IMR-90 (cell line): Measurements from ENCODE around the gene MOB1A. TPM values are rescaled to one million over a fixed set of nuclear protein-coding genes. Genes with fewer than 3 reads are reported as not detected.

ENCODE experiments used
- ATAC-seq: fragments of 200-7000 bp; cut with Tn5 transposase; 2 replicates; pipeline ENCODE4 v1.9.1; 2020; ENCODE audit warnings: low read depth, mild to moderate bottlenecking, moderate library complexity
- BruUV-seq: library from RNA; stranded (reverse); fragments of 400-500 nt; replicated peaks from 2 replicates; lab custom pipeline; 2021; lab: Mats Ljungman, UMichigan
- CTCF ChIA-PET: fragments of 300-600 bp; formaldehyde crosslinking; extraction: SDS; loops from one replicate; lab custom pipeline; 2021; ENCODE audit warnings: antibody characterized with exemption; lab: Yijun Ruan, JAX
- POLR2A ChIA-PET: fragments of 300-600 bp; sonication (Branson Sonifier 250); formaldehyde crosslinking; loops from one replicate; lab custom pipeline; 2022; ENCODE audit warnings: antibody characterized with exemption; ENCODE audit not compliant: unreplicated experiment; lab: Charles Lee
- DNase-seq: peaks from one replicate; pipeline ENCODE4 v3.0.0; 2013
- H2AFZ ChIP-seq: replicated peaks from 2 replicates; pipeline ENCODE3; 2013; ENCODE audit warnings: low read length, mild to moderate bottlenecking; ENCODE audit not compliant: poor library complexity
- H2AK5ac ChIP-seq: 2 replicates; pipeline ENCODE4 v1.6.1; 2013; ENCODE audit warnings: low read depth, low read length, inconsistent platforms
- H2AK9ac ChIP-seq: replicated peaks from 2 replicates; pipeline ENCODE3; 2013; ENCODE audit warnings: mild to moderate bottlenecking, low read depth, low read length, moderate library complexity; ENCODE audit not compliant: poor library complexity
- H2BK120ac ChIP-seq: 2 replicates; pipeline ENCODE4 v1.6.1; 2013; ENCODE audit warnings: low read depth, low read length, inconsistent platforms
- H2BK15ac ChIP-seq: 3 replicates; pipeline ENCODE4 v1.6.1; 2013; ENCODE audit warnings: low read depth, low read length, inconsistent platforms
- H2BK20ac ChIP-seq: 2 replicates; pipeline ENCODE4 v1.6.1; 2013; ENCODE audit warnings: low read depth, mild to moderate bottlenecking, inconsistent platforms, low read length, moderate library complexity
- H2BK5ac ChIP-seq: 2 replicates; pipeline ENCODE4 v1.6.1; 2013; ENCODE audit warnings: mild to moderate bottlenecking, low read depth, low read length, inconsistent platforms; ENCODE audit not compliant: poor library complexity, severe bottlenecking
- H3K14ac ChIP-seq: replicated peaks from 2 replicates; pipeline ENCODE4 v1.6.1; 2013; ENCODE audit warnings: low read depth, low read length, inconsistent platforms
- H3K18ac ChIP-seq: 2 replicates; pipeline ENCODE4 v1.6.1; 2013; ENCODE audit warnings: low read depth, low read length, control low read depth
- H3K23ac ChIP-seq: 2 replicates; pipeline ENCODE4 v1.6.1; 2013; ENCODE audit warnings: low read depth, low read length, inconsistent platforms
- H3K27ac ChIP-seq: 2 replicates; pipeline ENCODE4 v1.5.1; 2013; ENCODE audit warnings: mild to moderate bottlenecking, control low read depth, low read length; ENCODE audit not compliant: insufficient read depth
- H3K27me3 ChIP-seq: 2 replicates; pipeline ENCODE4 v1.6.1; 2013; ENCODE audit warnings: low read length; ENCODE audit not compliant: control insufficient read depth, insufficient read depth
- H3K36me3 ChIP-seq: 2 replicates; pipeline ENCODE4 v1.6.1; 2013; ENCODE audit warnings: low read length, mixed read lengths; ENCODE audit not compliant: control insufficient read depth, insufficient read depth
- H3K4ac ChIP-seq: 2 replicates; pipeline ENCODE4 v1.6.1; 2013; ENCODE audit warnings: low read depth, low read length, inconsistent platforms
- H3K4me1 ChIP-seq: 2 replicates; pipeline ENCODE4 v1.6.1; 2013; ENCODE audit warnings: low read length, mixed read lengths; ENCODE audit not compliant: control insufficient read depth, insufficient read depth
- H3K4me2 ChIP-seq: 2 replicates; pipeline ENCODE4 v1.6.1; 2013; ENCODE audit warnings: low read depth, mild to moderate bottlenecking, control low read depth, low read length, moderate library complexity
- H3K4me3 ChIP-seq: 2 replicates; pipeline ENCODE4 v1.5.1; 2013; ENCODE audit warnings: low read depth, mild to moderate bottlenecking, control low read depth, low read length, moderate library complexity; ENCODE audit not compliant: insufficient read depth
- H3K56ac ChIP-seq: 2 replicates; pipeline ENCODE4 v1.6.1; 2013; ENCODE audit warnings: low read length, inconsistent platforms; ENCODE audit not compliant: insufficient read depth; ENCODE audit errors: extremely low read depth
- H3K79me1 ChIP-seq, 2 experiments: 2 replicates each; pipeline ENCODE4 v1.6.1; 2013; ENCODE audit warnings: low read length in 2 of 2, inconsistent platforms in 1 of 2, low read depth in 1 of 2
- H3K9ac ChIP-seq: 2 replicates; pipeline ENCODE4 v1.6.1; 2013; ENCODE audit warnings: low read depth, low read length, control low read depth
- H3K9me1 ChIP-seq: 2 replicates; pipeline ENCODE4 v1.6.1; 2013; ENCODE audit warnings: low read length, inconsistent platforms; ENCODE audit not compliant: insufficient read depth
- H3K9me3 ChIP-seq: 2 replicates; pipeline ENCODE4 v1.6.1; 2013; ENCODE audit warnings: low read length; ENCODE audit not compliant: control insufficient read depth, insufficient read depth
- H4K20me1 ChIP-seq: 2 replicates; pipeline ENCODE4 v1.6.1; 2013; ENCODE audit warnings: low read length, inconsistent platforms; ENCODE audit not compliant: insufficient read depth
- H4K5ac ChIP-seq: 2 replicates; pipeline ENCODE4 v1.6.1; 2013; ENCODE audit warnings: mild to moderate bottlenecking, low read depth, low read length, control low read depth
- H4K8ac ChIP-seq, 2 experiments: 2 replicates each; pipeline ENCODE4 v1.6.1; 2013; ENCODE audit warnings: low read depth in 2 of 2, low read length in 2 of 2, control low read depth in 1 of 2, inconsistent platforms in 1 of 2
- H4K91ac ChIP-seq: 2 replicates; pipeline ENCODE4 v1.6.1; 2013; ENCODE audit warnings: low read depth, low read length, inconsistent platforms; ENCODE audit not compliant: insufficient read depth
- BHLHE40 ChIP-seq: fragments of 150-350 bp; IDR thresholded peaks from 2 replicates; pipeline ENCODE4 v1.6.1; 2016; ENCODE audit warnings: mild to moderate bottlenecking, low read depth, low read length
- CHD1 ChIP-seq: IDR thresholded peaks from 2 replicates; pipeline ENCODE4 v1.6.1; 2012; ENCODE audit warnings: low read depth, low read length, improper control_type of control experiment
- FOS ChIP-seq: fragments of 150-350 bp; IDR thresholded peaks from 2 replicates; pipeline ENCODE4 v1.6.1; 2016; ENCODE audit warnings: low read depth, low read length
- MAFK ChIP-seq: IDR thresholded peaks from 2 replicates; pipeline ENCODE4 v1.6.1; 2012; ENCODE audit warnings: low read depth, low read length, improper control_type of control experiment
- MAZ ChIP-seq: IDR thresholded peaks from 2 replicates; pipeline ENCODE4 v1.6.1; 2012; ENCODE audit warnings: low read depth, mild to moderate bottlenecking, low read length, improper control_type of control experiment, moderate library complexity, borderline replicate concordance
- RCOR1 ChIP-seq: IDR thresholded peaks from 2 replicates; pipeline ENCODE4 v1.6.1; 2012; ENCODE audit warnings: mild to moderate bottlenecking, low read length, improper control_type of control experiment; ENCODE audit not compliant: insufficient replicate concordance
- RFX5 ChIP-seq: IDR thresholded peaks from 2 replicates; pipeline ENCODE4 v1.8.0; 2012; ENCODE audit warnings: low read depth, mild to moderate bottlenecking, low read length, moderate library complexity
- WGBS, 2 experiments: methylation state at CpG; one replicate each; pipeline versions ENCODE4 v1.1.5 to v1.1.7; 2013; ENCODE audit warnings: missing lambda C conversion rate in 2 of 2; ENCODE audit not compliant: insufficient read length in 1 of 2; ENCODE audit errors: extremely low coverage in 2 of 2; 5-methylcytosine and 5-hydroxymethylcytosine counted together
- dilution Hi-C: fragments of 300-500 bp; cut with HindIII; formaldehyde crosslinking; loops from one replicate; pipeline ENCODE4 v1.14.3; 2018; ENCODE audit warnings: low sequenced_read_pairs; ENCODE audit not compliant: unreplicated experiment
- in situ Hi-C: fragments of 300-500 bp; cut with MboI; formaldehyde crosslinking; loops from 3 replicates; pipeline ENCODE4 v1.14.3; 2019; ENCODE audit warnings: low sequenced_read_pairs, inconsistent platforms, mixed read lengths
- intact Hi-C: fragments of 100-400 bp; cut with micrococcal nuclease; formaldehyde crosslinking; loops from 2 replicates; pipeline ENCODE4 v1.10.0; 2022
- polyA plus RNA-seq, 3 experiments: library from polyadenylated mRNA; depleted of rRNA; stranded (reverse); fragments of >200 nt; gene quantifications; 2 replicates each; pipeline ENCODE4 v1.2.3, GENCODE V29; 2012; ENCODE audit warnings: low replicate concordance in 1 of 3
- total RNA-seq: library from RNA; depleted of rRNA; stranded (reverse); fragments of >200 nt; gene quantifications from 2 replicates; pipeline ENCODE4 v1.2.3, GENCODE V29; 2012
- TF ChIP-seq, protein P1 (sequence below): conservative IDR thresholded peaks from 2 replicates; pipeline ENCODE4 v1.5.1; 2012; ENCODE audit warnings: mild to moderate bottlenecking, low read depth, low read length, improper control_type of control experiment
- TF ChIP-seq, protein P2 (sequence below): fragments of 150-350 bp; IDR thresholded peaks from 2 replicates; pipeline ENCODE4 v1.6.1; 2017; ENCODE audit warnings: mild to moderate bottlenecking, antibody characterized with exemption, low read length, low read depth

MOB1A gene
- total and polyA plus RNA-seq, 2 of the 4 experiments (the other 2 are of a cell fraction), result 21.0 to 60.8 TPM

- DNase-seq (no peak), ATAC-seq (no peak; the same call in 1 of the 2 replicates)
- Histone ChIP-seq H3K4ac (no peak overlapping the region), H2BK15ac (no peak overlapping the region), H2AFZ (peak overlapping the region; percentile 81), H4K91ac (no peak overlapping the region), H3K4me1 (no peaks in the 10 kb centered on the region), H2BK120ac (no peak overlapping the region), H2AK5ac (no peak overlapping the region), H3K9ac (no peak overlapping the region), H2AK9ac (no peak overlapping the region), H3K4me2 (no peak overlapping the region), H3K79me1 (no peaks in the 10 kb centered on the region), H4K5ac (no peak overlapping the region), H3K9me3 (peaks cover 2% of the 10 kb centered on the region; the same call in 1 of the 2 replicates), H3K56ac (no peak overlapping the region), H3K27ac (no peak overlapping the region), H4K20me1 (no peaks in the 10 kb centered on the region), H3K36me3 (peaks cover 7% of the 10 kb centered on the region), H2BK20ac (no peak overlapping the region), H4K8ac (no peak overlapping the region), H3K4me3 (no peak overlapping the region), H3K9me1 (no peaks in the 10 kb centered on the region), H2BK5ac (no peak overlapping the region), H3K27me3 (peaks cover 14% of the 10 kb centered on the region), H3K23ac (no peak overlapping the region), H3K18ac (no peak overlapping the region), H3K14ac (no peak overlapping the region)
- 43% methylated on average over 12 of the region's 41 CpGs; no CpG with 5 or more reads in 1 of the 2 experiments for WGBS, 2 experiments
- in situ Hi-C loops (loop anchor here (25.0 kb wide), 1 partner anchor 293 kb away; the partner anchor contains the start of gene STAMBP), intact Hi-C loops (no loop called here), dilution Hi-C loops (no loop called here)
- TF ChIP-seq FOS, result no peak
- no peak for TF ChIP-seq BHLHE40
- TF ChIP-seq MAFK, result no peak
- TF ChIP-seq RCOR1, result no peak
- TF ChIP-seq MAZ, result no peak
- TF ChIP-seq RFX5, result no peak
- TF ChIP-seq, protein P1, sequence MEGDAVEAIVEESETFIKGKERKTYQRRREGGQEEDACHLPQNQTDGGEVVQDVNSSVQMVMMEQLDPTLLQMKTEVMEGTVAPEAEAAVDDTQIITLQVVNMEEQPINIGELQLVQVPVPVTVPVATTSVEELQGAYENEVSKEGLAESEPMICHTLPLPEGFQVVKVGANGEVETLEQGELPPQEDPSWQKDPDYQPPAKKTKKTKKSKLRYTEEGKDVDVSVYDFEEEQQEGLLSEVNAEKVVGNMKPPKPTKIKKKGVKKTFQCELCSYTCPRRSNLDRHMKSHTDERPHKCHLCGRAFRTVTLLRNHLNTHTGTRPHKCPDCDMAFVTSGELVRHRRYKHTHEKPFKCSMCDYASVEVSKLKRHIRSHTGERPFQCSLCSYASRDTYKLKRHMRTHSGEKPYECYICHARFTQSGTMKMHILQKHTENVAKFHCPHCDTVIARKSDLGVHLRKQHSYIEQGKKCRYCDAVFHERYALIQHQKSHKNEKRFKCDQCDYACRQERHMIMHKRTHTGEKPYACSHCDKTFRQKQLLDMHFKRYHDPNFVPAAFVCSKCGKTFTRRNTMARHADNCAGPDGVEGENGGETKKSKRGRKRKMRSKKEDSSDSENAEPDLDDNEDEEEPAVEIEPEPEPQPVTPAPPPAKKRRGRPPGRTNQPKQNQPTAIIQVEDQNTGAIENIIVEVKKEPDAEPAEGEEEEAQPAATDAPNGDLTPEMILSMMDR, result no peak
- no peak for TF ChIP-seq CHD1
- TF ChIP-seq, protein P2, sequence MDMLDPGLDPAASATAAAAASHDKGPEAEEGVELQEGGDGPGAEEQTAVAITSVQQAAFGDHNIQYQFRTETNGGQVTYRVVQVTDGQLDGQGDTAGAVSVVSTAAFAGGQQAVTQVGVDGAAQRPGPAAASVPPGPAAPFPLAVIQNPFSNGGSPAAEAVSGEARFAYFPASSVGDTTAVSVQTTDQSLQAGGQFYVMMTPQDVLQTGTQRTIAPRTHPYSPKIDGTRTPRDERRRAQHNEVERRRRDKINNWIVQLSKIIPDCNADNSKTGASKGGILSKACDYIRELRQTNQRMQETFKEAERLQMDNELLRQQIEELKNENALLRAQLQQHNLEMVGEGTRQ, result no peak
- POLR2A ChIA-PET, result no interaction called here
- BruUV-seq, result no TSS peak
- CTCF ChIA-PET, result no interaction called here
Observed at GRCh38 chr2:74130211-74130995, 48.3 kb downstream of the MOB1A start.
